Measurements from ENCODE around the gene HDAC7. TPM values are rescaled to one million over a fixed set of nuclear protein-coding genes. Genes with fewer than 3 reads are reported as not detected.
A peak's percentile ranks its signal among the peaks of the same experiment; 100 is the strongest.

The HDAC7 gene
- total RNA-seq, 4 donors from 2014 or later, result 90.4 to 186 (median 98.4) TPM

- TF ChIP-seq CTCF (IDR thresholded peaks at IDR 0.05) (no peak), POLR2A (IDR thresholded peaks at IDR 0.05) (no peak), EP300 (IDR thresholded peaks at IDR 0.05) (no peak)
- WGBS, 2 donors, result 88 to 94% methylated on average over 8 to 12 of the region's 12 CpGs
- no peak for DNase-seq (ENCODE audit: low spot score in 2 of 2)
These were observed 13.9 kb upstream of the HDAC7 start for GRCh38 chr12:47833591-47834012.

GRCh38 chr12:47832263-47832933 lies 12.7 kb upstream of the HDAC7 start:
- TF ChIP-seq CTCF (IDR thresholded peaks at IDR 0.05) (no peak), POLR2A (IDR thresholded peaks at IDR 0.05) (no peak), EP300 (IDR thresholded peaks at IDR 0.05) (no peak)
- WGBS, 2 donors, result 84 to 85% methylated on average over 11 to 13 of the region's 13 CpGs
- Histone ChIP-seq H3K27ac (peak overlapping the region in 1 of 4 donors; percentile 58), H3K4me1 (peaks cover 0 to 37% (median 24%) of the 10 kb centered on the region in 4 donors), H3K36me3 (no peaks in the 10 kb centered on the region), H3K4me3 (no peak overlapping the region), H3K27me3 (no peaks in the 10 kb centered on the region), H3K9me3 (no peaks in the 10 kb centered on the region)
- no peak for DNase-seq (ENCODE audit: low spot score in 2 of 2)

More at GRCh38 chr12:47833591-47834012, 13.9 kb upstream of the HDAC7 start:
- Histone ChIP-seq H3K9me3 (no peaks in the 10 kb centered on the region), H3K4me1 (peaks cover 0 to 37% (median 16%) of the 10 kb centered on the region in 4 donors), H3K27ac (peak overlapping the region in 1 of 4 donors; percentile 58), H3K27me3 (no peaks in the 10 kb centered on the region), H3K36me3 (no peaks in the 10 kb centered on the region), H3K4me3 (no peak overlapping the region)

- Histone ChIP-seq H3K4me1 (peaks cover 0 to 57% (median 35%) of the 10 kb centered on the region in 4 donors), H3K4me3 (no peak overlapping the region), H3K27me3 (no peaks in the 10 kb centered on the region), H3K27ac (peak overlapping the region; percentile 75 to 99 (median 81)), H3K36me3 (no peaks in the 10 kb centered on the region), H3K9me3 (no peaks in the 10 kb centered on the region)
- 59 to 94% methylated on average over 4 of the region's 4 CpGs for WGBS, 2 donors
- DNase-seq (ENCODE audit: low spot score in 2 of 2), result no peak
- TF ChIP-seq EP300 (IDR thresholded peaks at IDR 0.05), result no peak
- no peak for TF ChIP-seq CTCF (IDR thresholded peaks at IDR 0.05)
- TF ChIP-seq POLR2A (IDR thresholded peaks at IDR 0.05), result no peak
These were observed 9.9 kb upstream of the HDAC7 start for GRCh38 chr12:47829584-47829983.

GRCh38 chr12:47828976-47829482 lies 9.3 kb upstream of the HDAC7 start:
- TF ChIP-seq EP300 (IDR thresholded peaks at IDR 0.05) (peak in 1 of 2 donors; percentile 67), POLR2A (IDR thresholded peaks at IDR 0.05) (peak in 1 of 2 donors; percentile 25), CTCF (IDR thresholded peaks at IDR 0.05) (no peak)
- no peaks in the 10 kb centered on the region for H3K36me3 ChIP-seq
- no peaks in the 10 kb centered on the region for H3K27me3 ChIP-seq
- no peak overlapping the region for H3K4me3 ChIP-seq
- 28 to 30% methylated on average over 7 of the region's 7 CpGs for WGBS, 2 donors
- DNase-seq (ENCODE audit: low spot score in 2 of 2), result peak; percentile 77 to 79
- H3K4me1 ChIP-seq, result peaks cover 0 to 63% (median 40%) of the 10 kb centered on the region in 4 donors
- peak overlapping the region; percentile 75 to 99 (median 81) for H3K27ac ChIP-seq
- no peaks in the 10 kb centered on the region for H3K9me3 ChIP-seq

Measured in tibial nerve (tissue), 4 donors.